HepG2 (cell line): ENCODE data around the gene GLTPD2. TPM values are rescaled to one million over a fixed set of nuclear protein-coding genes. Genes with fewer than 3 reads are reported as not detected.
A peak's percentile ranks its signal among the peaks of the same experiment; 100 is the strongest.

Experiments used
- HNRNPLL ChIP-seq: fragments of 200-400 bp; formaldehyde crosslinking; IDR thresholded peaks from 2 replicates; pipeline ENCODE4 v1.6.1; 2017; ENCODE audit warnings: mild to moderate bottlenecking, low read depth, low read length; ENCODE audit not compliant: poor library complexity, severe bottlenecking
- MEIS1 ChIP-seq: sonication (generic); formaldehyde crosslinking; IDR thresholded peaks from 2 replicates; pipeline ENCODE4 v1.9.0; 2021; ENCODE audit warnings: mild to moderate bottlenecking, missing genetic modification reagents, moderate library complexity, borderline replicate concordance
- NPAS2 ChIP-seq: sonication (generic); formaldehyde crosslinking; IDR thresholded peaks from 2 replicates; pipeline ENCODE4 v1.8.0; 2022; ENCODE audit warnings: mild to moderate bottlenecking, missing genetic modification reagents, borderline replicate concordance
- POLR2AphosphoS5 ChIP-seq: IDR thresholded peaks from 2 replicates; pipeline ENCODE4 v1.6.1; 2012; ENCODE audit warnings: low read depth, low read length
- POLR2G ChIP-seq: fragments of 200-400 bp; formaldehyde crosslinking; IDR thresholded peaks from 2 replicates; pipeline ENCODE4 v1.6.1; 2018; ENCODE audit warnings: mild to moderate bottlenecking, low read depth, low read length, moderate library complexity
- ZNF263 ChIP-seq: sonication (generic); formaldehyde crosslinking; IDR thresholded peaks from 2 replicates; pipeline ENCODE4 v1.4.0; 2020; ENCODE audit warnings: missing genetic modification reagents
- ZNF30 ChIP-seq: sonication (generic); formaldehyde crosslinking; IDR thresholded peaks from 2 replicates; pipeline ENCODE4 v1.5.0; 2020; ENCODE audit warnings: mild to moderate bottlenecking, missing genetic modification reagents
- ZNF329 ChIP-seq: sonication (generic); formaldehyde crosslinking; IDR thresholded peaks from 2 replicates; pipeline ENCODE4 v1.9.0; 2021; ENCODE audit warnings: low read depth, mild to moderate bottlenecking, missing genetic modification reagents
- ZNF562 ChIP-seq: sonication (generic); formaldehyde crosslinking; IDR thresholded peaks from 2 replicates; pipeline ENCODE4 v1.8.0; 2022; ENCODE audit warnings: missing genetic modification reagents, borderline replicate concordance
- ZNF572 ChIP-seq: sonication (generic); formaldehyde crosslinking; IDR thresholded peaks from 2 replicates; pipeline ENCODE4 v1.5.1; 2020; ENCODE audit warnings: mild to moderate bottlenecking, missing genetic modification reagents
- polyA plus RNA-seq, 8 experiments: library from polyadenylated mRNA; depleted of rRNA in 3 of 8; stranded (reverse) in 7 of 8; unstranded in 1 of 8; fragments of >200 nt; fragmentation: Illumina TruSeq in 4 of 8; extraction: Trizol in 4 of 8; gene quantifications; 2 replicates each; pipeline versions ENCODE4 v1.2.1 to v1.2.3, GENCODE V29; 2011 to 2016; ENCODE audit warnings: low read depth in 4 of 8, missing spikeins in 1 of 8, mixed read lengths in 1 of 8; ENCODE audit not compliant: insufficient read depth in 1 of 8
- total RNA-seq, 5 experiments: library from RNA; depleted of rRNA; stranded (reverse); fragments of >200 nt; fragmentation: Illumina TruSeq; extraction: Trizol; gene quantifications; 2 replicates each; pipeline ENCODE4 v1.2.3, GENCODE V29; 2016; ENCODE audit warnings: low read depth in 1 of 5
- TF ChIP-seq, protein P1 (sequence below): sonication (generic); formaldehyde crosslinking; IDR thresholded peaks from 2 replicates; pipeline ENCODE4 v1.5.0; 2020; ENCODE audit warnings: mild to moderate bottlenecking, missing genetic modification reagents, borderline replicate concordance
- TF ChIP-seq, protein P2 (sequence below), 2 experiments: fragments of 450-650 bp in 1 of 2; sonication (generic) in 1 of 2; formaldehyde crosslinking; IDR thresholded peaks; 2 replicates each; pipeline versions ENCODE4 v1.5.0 to v1.8.0; 2020 to 2022; ENCODE audit warnings: mild to moderate bottlenecking in 1 of 2, missing genetic modification reagents in 1 of 2
- TF ChIP-seq, protein P3 (sequence below): sonication (generic); formaldehyde crosslinking; IDR thresholded peaks from 2 replicates; pipeline ENCODE4 v1.9.0; 2021; ENCODE audit warnings: missing genetic modification reagents, mild to moderate bottlenecking, borderline replicate concordance
- TF ChIP-seq, protein P4 (sequence below): sonication (generic); formaldehyde crosslinking; IDR thresholded peaks from 2 replicates; pipeline ENCODE4 v1.4.0; 2020; ENCODE audit warnings: mild to moderate bottlenecking, missing genetic modification reagents
- TF ChIP-seq, protein P5 (sequence below): sonication (generic); formaldehyde crosslinking; IDR thresholded peaks from 2 replicates; pipeline ENCODE4 v1.4.0; 2020; ENCODE audit warnings: mild to moderate bottlenecking, missing genetic modification reagents

GLTPD2 gene
- total and polyA plus RNA-seq, 2 of the 13 experiments (the other 11 are each of a cell fraction or from before 2014, with no cell fraction given) = 7.5 to 12.9 TPM

DNA sequence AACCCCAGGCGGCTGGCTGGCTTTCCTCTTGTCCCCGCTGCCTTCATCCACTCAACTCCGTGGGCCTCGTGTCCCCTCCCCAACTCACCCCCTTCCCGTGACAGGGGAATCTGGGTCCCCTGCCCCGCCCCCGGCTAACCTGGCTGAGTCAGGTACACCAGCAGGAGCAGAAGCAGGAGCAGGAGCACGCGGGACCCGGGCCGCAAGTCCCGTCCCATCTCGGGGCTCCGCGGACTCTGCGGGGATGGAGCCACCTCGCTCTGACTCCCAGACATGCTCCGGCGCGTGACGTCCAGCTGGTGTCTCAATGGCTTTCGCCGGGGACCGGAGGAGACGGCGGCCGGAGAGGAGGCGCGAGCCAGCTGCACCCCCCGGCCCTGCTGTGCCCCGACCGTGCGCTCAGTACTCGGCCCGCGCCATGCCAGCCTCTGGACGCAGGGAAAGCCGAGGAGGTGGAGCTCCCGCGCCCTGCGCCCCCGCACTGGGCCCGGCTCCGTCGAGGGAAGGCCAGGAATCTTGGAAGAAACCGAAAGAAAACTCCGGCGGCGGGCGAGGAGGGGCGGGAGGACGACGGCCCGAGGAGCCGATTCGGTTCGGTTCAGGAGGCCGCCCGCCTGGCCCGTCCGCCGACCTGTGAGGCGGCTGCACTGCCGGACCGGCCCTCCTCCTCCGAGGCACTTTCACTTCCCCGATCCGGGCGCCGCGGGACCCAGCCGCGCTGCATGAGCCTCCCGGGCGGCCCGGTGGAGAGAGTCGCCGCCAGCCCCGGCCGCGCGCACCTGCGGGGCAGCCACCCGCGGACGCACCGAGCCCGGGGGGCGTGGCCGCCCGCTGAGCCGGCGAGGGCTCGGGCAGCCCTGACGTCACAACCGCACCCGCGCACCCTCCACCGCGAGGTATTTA, 49.4 kb upstream of the GLTPD2 start, which contains the start of the genes CXCL16 and ZMYND15 (continued):
- TF ChIP-seq, protein P1, sequence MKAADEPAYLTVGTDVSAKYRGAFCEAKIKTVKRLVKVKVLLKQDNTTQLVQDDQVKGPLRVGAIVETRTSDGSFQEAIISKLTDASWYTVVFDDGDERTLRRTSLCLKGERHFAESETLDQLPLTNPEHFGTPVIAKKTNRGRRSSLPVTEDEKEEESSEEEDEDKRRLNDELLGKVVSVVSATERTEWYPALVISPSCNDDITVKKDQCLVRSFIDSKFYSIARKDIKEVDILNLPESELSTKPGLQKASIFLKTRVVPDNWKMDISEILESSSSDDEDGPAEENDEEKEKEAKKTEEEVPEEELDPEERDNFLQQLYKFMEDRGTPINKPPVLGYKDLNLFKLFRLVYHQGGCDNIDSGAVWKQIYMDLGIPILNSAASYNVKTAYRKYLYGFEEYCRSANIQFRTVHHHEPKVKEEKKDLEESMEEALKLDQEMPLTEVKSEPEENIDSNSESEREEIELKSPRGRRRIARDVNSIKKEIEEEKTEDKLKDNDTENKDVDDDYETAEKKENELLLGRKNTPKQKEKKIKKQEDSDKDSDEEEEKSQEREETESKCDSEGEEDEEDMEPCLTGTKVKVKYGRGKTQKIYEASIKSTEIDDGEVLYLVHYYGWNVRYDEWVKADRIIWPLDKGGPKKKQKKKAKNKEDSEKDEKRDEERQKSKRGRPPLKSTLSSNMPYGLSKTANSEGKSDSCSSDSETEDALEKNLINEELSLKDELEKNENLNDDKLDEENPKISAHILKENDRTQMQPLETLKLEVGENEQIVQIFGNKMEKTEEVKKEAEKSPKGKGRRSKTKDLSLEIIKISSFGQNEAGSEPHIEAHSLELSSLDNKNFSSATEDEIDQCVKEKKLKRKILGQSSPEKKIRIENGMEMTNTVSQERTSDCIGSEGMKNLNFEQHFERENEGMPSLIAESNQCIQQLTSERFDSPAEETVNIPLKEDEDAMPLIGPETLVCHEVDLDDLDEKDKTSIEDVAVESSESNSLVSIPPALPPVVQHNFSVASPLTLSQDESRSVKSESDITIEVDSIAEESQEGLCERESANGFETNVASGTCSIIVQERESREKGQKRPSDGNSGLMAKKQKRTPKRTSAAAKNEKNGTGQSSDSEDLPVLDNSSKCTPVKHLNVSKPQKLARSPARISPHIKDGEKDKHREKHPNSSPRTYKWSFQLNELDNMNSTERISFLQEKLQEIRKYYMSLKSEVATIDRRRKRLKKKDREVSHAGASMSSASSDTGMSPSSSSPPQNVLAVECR (CRISPR knock-in tag) = peak; percentile 70
- no peak for TF ChIP-seq ZNF562 (CRISPR knock-in tag)
- peak; percentile 73; the same call in 1 of the 2 replicates for TF ChIP-seq ZNF30 (CRISPR knock-in tag)
- TF ChIP-seq, protein P2, sequence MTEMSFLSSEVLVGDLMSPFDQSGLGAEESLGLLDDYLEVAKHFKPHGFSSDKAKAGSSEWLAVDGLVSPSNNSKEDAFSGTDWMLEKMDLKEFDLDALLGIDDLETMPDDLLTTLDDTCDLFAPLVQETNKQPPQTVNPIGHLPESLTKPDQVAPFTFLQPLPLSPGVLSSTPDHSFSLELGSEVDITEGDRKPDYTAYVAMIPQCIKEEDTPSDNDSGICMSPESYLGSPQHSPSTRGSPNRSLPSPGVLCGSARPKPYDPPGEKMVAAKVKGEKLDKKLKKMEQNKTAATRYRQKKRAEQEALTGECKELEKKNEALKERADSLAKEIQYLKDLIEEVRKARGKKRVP (CRISPR knock-in tag; IDR thresholded peaks at IDR 0.05) = no peak
- TF ChIP-seq, protein P3, sequence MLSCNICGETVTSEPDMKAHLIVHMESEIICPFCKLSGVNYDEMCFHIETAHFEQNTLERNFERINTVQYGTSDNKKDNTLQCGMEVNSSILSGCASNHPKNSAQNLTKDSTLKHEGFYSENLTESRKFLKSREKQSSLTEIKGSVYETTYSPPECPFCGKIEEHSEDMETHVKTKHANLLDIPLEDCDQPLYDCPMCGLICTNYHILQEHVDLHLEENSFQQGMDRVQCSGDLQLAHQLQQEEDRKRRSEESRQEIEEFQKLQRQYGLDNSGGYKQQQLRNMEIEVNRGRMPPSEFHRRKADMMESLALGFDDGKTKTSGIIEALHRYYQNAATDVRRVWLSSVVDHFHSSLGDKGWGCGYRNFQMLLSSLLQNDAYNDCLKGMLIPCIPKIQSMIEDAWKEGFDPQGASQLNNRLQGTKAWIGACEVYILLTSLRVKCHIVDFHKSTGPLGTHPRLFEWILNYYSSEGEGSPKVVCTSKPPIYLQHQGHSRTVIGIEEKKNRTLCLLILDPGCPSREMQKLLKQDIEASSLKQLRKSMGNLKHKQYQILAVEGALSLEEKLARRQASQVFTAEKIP = no peak
- no peak; the same call in none of the 2 replicates for TF ChIP-seq ZNF263 (CRISPR knock-in tag)
- TF ChIP-seq, protein P4, sequence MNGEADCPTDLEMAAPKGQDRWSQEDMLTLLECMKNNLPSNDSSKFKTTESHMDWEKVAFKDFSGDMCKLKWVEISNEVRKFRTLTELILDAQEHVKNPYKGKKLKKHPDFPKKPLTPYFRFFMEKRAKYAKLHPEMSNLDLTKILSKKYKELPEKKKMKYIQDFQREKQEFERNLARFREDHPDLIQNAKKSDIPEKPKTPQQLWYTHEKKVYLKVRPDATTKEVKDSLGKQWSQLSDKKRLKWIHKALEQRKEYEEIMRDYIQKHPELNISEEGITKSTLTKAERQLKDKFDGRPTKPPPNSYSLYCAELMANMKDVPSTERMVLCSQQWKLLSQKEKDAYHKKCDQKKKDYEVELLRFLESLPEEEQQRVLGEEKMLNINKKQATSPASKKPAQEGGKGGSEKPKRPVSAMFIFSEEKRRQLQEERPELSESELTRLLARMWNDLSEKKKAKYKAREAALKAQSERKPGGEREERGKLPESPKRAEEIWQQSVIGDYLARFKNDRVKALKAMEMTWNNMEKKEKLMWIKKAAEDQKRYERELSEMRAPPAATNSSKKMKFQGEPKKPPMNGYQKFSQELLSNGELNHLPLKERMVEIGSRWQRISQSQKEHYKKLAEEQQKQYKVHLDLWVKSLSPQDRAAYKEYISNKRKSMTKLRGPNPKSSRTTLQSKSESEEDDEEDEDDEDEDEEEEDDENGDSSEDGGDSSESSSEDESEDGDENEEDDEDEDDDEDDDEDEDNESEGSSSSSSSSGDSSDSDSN (CRISPR knock-in tag) = peak; percentile 92
- TF ChIP-seq ZNF572 = no peak
- no peak for TF ChIP-seq ZNF329 (CRISPR knock-in tag)
- no peak for TF ChIP-seq POLR2AphosphoS5
- TF ChIP-seq, protein P5, sequence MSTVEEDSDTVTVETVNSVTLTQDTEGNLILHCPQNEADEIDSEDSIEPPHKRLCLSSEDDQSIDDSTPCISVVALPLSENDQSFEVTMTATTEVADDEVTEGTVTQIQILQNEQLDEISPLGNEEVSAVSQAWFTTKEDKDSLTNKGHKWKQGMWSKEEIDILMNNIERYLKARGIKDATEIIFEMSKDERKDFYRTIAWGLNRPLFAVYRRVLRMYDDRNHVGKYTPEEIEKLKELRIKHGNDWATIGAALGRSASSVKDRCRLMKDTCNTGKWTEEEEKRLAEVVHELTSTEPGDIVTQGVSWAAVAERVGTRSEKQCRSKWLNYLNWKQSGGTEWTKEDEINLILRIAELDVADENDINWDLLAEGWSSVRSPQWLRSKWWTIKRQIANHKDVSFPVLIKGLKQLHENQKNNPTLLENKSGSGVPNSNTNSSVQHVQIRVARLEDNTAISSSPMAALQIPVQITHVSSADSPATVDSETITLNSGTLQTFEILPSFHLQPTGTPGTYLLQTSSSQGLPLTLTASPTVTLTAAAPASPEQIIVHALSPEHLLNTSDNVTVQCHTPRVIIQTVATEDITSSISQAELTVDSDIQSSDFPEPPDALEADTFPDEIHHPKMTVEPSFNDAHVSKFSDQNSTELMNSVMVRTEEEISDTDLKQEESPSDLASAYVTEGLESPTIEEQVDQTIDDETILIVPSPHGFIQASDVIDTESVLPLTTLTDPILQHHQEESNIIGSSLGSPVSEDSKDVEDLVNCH (CRISPR knock-in tag) = no peak
- peak; percentile 35; the same call in 1 of the 2 replicates for TF ChIP-seq POLR2G
- TF ChIP-seq NPAS2 (CRISPR knock-in tag) = no peak
- no peak for TF ChIP-seq HNRNPLL
- TF ChIP-seq MEIS1 (CRISPR knock-in tag) = peak; percentile 89; the same call in 1 of the 2 replicates
